ENCODE data around the gene KCNRG. TPM values are rescaled to one million over a fixed set of nuclear protein-coding genes. Genes with fewer than 3 reads are reported as not detected.

Gene KCNRG
- total and polyA plus RNA-seq, 9 of the 15 experiments (the other 6 are each of a cell fraction or from before 2014, with no cell fraction given) = 0.36 to 1.1 (median 0.53) TPM

DNA sequence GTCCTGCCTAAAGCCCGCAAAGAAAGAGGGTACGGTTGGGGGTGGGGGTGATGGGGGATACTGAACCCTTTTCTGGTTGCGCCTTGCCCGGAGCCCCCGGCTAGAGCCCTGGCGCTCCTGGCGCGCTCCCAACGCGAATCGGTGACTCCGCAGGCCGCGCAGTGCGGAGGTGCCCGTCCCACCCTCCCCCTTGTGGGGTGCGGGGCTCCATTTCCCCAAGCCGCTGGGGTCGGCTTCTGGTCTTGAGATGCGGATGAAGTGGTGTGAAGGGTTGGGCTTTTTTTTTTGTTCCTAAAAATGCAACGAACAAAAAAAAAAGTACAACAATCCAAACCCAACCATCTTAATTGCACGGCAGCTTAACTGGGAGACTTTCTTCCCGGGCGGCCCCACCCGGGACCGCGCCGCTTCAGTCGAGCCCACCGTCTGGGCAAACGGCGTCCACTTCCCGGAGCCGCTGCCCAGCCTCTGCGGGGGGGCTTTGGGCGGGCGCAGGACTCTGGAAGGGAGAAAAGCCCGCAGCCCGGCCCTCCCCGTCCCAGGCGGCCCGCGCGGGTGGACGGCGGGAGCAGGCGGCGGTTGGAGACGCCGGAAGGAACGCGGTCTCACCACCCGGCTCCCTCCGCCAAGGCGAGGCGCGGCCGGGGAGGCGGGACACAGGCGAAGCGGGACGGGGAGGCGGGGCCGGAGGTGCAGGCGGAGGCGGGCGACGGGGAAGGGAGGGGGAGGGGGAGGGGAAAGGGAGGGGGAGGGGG, 18.9 kb upstream of the KCNRG start (continued):
- TF ChIP-seq EP300 (IDR thresholded peaks at IDR 0.05; ENCODE audit: low read length) (peak; percentile 25; the same call in 1 of the 2 replicates), E2F3 (CRISPR knock-in tag; IDR thresholded peaks at IDR 0.05) (no peak), MBD2 (IDR thresholded peaks at IDR 0.05; ENCODE audit: borderline replicate concordance, low read depth) (no peak), SRSF1 (IDR thresholded peaks at IDR 0.05; ENCODE audit: low read depth, low read length) (no peak), SMAD4 (CRISPR knock-in tag; conservative IDR thresholded peaks at IDR 0.05) (peak; percentile 47; the same call in 1 of the 2 replicates), CHD4 (IDR thresholded peaks at IDR 0.05; ENCODE audit: insufficient read depth, insufficient replicate concordance, low read depth, low read length, poor library complexity, severe bottlenecking) (no peak)
- TF ChIP-seq, protein P1, sequence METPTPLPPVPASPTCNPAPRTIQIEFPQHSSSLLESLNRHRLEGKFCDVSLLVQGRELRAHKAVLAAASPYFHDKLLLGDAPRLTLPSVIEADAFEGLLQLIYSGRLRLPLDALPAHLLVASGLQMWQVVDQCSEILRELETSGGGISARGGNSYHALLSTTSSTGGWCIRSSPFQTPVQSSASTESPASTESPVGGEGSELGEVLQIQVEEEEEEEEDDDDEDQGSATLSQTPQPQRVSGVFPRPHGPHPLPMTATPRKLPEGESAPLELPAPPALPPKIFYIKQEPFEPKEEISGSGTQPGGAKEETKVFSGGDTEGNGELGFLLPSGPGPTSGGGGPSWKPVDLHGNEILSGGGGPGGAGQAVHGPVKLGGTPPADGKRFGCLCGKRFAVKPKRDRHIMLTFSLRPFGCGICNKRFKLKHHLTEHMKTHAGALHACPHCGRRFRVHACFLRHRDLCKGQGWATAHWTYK (CRISPR knock-in tag; IDR thresholded peaks at IDR 0.05) = 0 out of 2 replicates have a peak, but pooled peaks have one; percentile 42
- TF ChIP-seq, protein P2, sequence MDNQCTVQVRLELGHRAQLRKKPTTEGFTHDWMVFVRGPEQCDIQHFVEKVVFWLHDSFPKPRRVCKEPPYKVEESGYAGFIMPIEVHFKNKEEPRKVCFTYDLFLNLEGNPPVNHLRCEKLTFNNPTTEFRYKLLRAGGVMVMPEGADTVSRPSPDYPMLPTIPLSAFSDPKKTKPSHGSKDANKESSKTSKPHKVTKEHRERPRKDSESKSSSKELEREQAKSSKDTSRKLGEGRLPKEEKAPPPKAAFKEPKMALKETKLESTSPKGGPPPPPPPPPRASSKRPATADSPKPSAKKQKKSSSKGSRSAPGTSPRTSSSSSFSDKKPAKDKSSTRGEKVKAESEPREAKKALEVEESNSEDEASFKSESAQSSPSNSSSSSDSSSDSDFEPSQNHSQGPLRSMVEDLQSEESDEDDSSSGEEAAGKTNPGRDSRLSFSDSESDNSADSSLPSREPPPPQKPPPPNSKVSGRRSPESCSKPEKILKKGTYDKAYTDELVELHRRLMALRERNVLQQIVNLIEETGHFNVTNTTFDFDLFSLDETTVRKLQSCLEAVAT (IDR thresholded peaks at IDR 0.05) = no peak
- TF ChIP-seq, protein P3, sequence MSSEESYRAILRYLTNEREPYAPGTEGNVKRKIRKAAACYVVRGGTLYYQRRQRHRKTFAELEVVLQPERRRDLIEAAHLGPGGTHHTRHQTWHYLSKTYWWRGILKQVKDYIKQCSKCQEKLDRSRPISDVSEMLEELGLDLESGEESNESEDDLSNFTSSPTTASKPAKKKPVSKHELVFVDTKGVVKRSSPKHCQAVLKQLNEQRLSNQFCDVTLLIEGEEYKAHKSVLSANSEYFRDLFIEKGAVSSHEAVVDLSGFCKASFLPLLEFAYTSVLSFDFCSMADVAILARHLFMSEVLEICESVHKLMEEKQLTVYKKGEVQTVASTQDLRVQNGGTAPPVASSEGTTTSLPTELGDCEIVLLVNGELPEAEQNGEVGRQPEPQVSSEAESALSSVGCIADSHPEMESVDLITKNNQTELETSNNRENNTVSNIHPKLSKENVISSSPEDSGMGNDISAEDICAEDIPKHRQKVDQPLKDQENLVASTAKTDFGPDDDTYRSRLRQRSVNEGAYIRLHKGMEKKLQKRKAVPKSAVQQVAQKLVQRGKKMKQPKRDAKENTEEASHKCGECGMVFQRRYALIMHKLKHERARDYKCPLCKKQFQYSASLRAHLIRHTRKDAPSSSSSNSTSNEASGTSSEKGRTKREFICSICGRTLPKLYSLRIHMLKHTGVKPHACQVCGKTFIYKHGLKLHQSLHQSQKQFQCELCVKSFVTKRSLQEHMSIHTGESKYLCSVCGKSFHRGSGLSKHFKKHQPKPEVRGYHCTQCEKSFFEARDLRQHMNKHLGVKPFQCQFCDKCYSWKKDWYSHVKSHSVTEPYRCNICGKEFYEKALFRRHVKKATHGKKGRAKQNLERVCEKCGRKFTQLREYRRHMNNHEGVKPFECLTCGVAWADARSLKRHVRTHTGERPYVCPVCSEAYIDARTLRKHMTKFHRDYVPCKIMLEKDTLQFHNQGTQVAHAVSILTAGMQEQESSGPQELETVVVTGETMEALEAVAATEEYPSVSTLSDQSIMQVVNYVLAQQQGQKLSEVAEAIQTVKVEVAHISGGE (CRISPR knock-in tag; IDR thresholded peaks at IDR 0.05) = peak in 2 of 3 experiments; percentile 61 to 85; a peak in 3 of 6 replicates
- TF ChIP-seq, protein P4, sequence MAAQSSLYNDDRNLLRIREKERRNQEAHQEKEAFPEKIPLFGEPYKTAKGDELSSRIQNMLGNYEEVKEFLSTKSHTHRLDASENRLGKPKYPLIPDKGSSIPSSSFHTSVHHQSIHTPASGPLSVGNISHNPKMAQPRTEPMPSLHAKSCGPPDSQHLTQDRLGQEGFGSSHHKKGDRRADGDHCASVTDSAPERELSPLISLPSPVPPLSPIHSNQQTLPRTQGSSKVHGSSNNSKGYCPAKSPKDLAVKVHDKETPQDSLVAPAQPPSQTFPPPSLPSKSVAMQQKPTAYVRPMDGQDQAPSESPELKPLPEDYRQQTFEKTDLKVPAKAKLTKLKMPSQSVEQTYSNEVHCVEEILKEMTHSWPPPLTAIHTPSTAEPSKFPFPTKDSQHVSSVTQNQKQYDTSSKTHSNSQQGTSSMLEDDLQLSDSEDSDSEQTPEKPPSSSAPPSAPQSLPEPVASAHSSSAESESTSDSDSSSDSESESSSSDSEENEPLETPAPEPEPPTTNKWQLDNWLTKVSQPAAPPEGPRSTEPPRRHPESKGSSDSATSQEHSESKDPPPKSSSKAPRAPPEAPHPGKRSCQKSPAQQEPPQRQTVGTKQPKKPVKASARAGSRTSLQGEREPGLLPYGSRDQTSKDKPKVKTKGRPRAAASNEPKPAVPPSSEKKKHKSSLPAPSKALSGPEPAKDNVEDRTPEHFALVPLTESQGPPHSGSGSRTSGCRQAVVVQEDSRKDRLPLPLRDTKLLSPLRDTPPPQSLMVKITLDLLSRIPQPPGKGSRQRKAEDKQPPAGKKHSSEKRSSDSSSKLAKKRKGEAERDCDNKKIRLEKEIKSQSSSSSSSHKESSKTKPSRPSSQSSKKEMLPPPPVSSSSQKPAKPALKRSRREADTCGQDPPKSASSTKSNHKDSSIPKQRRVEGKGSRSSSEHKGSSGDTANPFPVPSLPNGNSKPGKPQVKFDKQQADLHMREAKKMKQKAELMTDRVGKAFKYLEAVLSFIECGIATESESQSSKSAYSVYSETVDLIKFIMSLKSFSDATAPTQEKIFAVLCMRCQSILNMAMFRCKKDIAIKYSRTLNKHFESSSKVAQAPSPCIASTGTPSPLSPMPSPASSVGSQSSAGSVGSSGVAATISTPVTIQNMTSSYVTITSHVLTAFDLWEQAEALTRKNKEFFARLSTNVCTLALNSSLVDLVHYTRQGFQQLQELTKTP (IDR thresholded peaks at IDR 0.05; ENCODE audit: low read depth in 1 of 2, partially characterized antibody in 2 of 2) = no peak
